ENCODE data around the gene TTI1.

DNA sequence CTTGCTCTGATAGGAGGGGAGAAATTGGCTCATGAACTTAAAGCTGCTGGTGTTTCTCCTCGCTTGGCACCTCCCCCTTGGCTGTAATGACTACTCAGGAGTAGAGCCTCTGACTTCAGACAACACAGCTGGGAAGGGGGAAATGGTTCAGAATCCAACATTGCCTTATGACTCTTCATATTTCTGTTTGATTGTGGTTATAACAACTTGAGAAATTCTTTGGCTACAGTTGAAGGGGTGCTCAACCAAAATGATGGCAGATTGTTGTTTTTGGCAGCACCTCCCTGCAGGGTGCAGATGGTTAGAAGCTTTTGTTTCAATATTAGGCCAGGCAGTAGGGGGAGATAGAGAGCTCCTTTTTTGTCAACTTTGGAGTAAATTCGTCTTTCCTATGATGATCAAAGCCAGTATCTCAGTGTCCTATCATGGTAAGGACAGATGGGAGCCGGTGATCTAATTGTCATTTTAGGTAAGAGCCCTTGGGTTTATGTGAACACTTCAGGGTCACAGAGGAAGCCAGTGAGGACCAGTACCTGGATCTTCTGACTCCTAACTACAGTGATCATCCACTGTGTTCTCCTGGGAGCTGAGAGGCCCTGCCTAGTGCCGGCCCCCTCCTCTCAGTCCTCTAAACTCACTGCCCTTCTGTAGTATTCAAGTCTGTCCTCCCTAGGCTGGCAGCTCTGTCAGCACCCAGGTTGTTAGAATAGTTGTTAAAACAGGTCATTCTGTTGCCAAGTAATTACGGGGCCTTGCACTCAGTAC lies 40.2 kb upstream of the TTI1 start:
- TF ChIP-seq EP300 (IDR thresholded peaks at IDR 0.05), result no peak
- TF ChIP-seq, protein P1, sequence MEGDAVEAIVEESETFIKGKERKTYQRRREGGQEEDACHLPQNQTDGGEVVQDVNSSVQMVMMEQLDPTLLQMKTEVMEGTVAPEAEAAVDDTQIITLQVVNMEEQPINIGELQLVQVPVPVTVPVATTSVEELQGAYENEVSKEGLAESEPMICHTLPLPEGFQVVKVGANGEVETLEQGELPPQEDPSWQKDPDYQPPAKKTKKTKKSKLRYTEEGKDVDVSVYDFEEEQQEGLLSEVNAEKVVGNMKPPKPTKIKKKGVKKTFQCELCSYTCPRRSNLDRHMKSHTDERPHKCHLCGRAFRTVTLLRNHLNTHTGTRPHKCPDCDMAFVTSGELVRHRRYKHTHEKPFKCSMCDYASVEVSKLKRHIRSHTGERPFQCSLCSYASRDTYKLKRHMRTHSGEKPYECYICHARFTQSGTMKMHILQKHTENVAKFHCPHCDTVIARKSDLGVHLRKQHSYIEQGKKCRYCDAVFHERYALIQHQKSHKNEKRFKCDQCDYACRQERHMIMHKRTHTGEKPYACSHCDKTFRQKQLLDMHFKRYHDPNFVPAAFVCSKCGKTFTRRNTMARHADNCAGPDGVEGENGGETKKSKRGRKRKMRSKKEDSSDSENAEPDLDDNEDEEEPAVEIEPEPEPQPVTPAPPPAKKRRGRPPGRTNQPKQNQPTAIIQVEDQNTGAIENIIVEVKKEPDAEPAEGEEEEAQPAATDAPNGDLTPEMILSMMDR (IDR thresholded peaks at IDR 0.05), result peak; percentile 71 to 84 (median 73)

Measured in ovary (tissue), 3 donors.